ENCODE results near the gene CTIF.

CTIF gene

GRCh38 chr18:48896875-48897511 lies 358.2 kb downstream of the CTIF start:
- DNase-seq: peak; percentile 67

- DNase-seq: no peak
Measured at GRCh38 chr18:48897531-48897930, 358.7 kb downstream of the CTIF start.

- DNase-seq: no peak
Measured at GRCh38 chr18:48898521-48898920, 359.7 kb downstream of the CTIF start.

- DNase-seq: no peak
Measured at GRCh38 chr18:48899558-48900174, 360.8 kb downstream of the CTIF start.

GRCh38 chr18:48900469-48900868 lies 361.6 kb downstream of the CTIF start:
- no peak for DNase-seq

GRCh38 chr18:48901145-48902022 lies 362.6 kb downstream of the CTIF start:
- no peak for DNase-seq

- peak; percentile 92 for DNase-seq
Measured at GRCh38 chr18:48902023-48902855, 363.4 kb downstream of the CTIF start.

- peak; percentile 33 for DNase-seq
Measured at GRCh38 chr18:48902856-48903601, 364.2 kb downstream of the CTIF start.

GRCh38 chr18:48904091-48904490 lies 365.3 kb downstream of the CTIF start:
- DNase-seq: peak; percentile 27

- DNase-seq: no peak
Measured at GRCh38 chr18:48904847-48905394, 366.1 kb downstream of the CTIF start.

- DNase-seq: no peak
Measured at GRCh38 chr18:48905513-48905912, 366.7 kb downstream of the CTIF start.

- DNase-seq: no peak
Measured at GRCh38 chr18:48908916-48909315, 370.1 kb downstream of the CTIF start.

GRCh38 chr18:48909721-48910120 lies 370.9 kb downstream of the CTIF start:
- DNase-seq: no peak

GRCh38 chr18:48910972-48911545 lies 372.2 kb downstream of the CTIF start:
- DNase-seq: no peak

Data from EL (cell line).